ENCODE results near the gene ZNF608. TPM values are rescaled to one million over a fixed set of nuclear protein-coding genes. Genes with fewer than 3 reads are reported as not detected.

ZNF608 gene
- total and polyA plus RNA-seq, 5 donors from 2014 or later = 0.30 TPM; not detected in 4

DNA sequence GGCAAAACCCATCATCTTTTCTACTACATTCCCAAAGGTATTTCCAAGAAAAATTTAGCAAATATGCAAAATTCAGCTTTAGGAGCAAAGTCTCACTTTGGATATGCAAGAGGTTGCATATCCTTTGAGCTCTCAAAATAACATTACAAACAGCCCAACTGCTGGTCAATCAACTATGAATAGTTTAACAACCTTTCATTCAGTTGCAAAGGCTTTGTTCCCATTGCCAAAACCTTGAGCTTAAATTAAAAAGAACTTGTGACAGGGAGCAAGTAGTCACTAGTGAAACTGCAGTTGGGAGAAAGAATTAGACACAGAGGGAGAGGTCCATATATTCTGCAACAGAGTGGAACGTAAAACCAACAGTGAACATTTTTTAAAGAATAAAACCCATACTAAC is 8.8 kb downstream of the ZNF608 start:
- Histone ChIP-seq H3K36me3 (ENCODE audit: control insufficient read depth, insufficient read depth, low read length) (no peaks in the 10 kb centered on the region), H3K4me1 (ENCODE audit: control insufficient read depth, insufficient read depth, low read length, poor library complexity, severe bottlenecking) (no peaks in the 10 kb centered on the region), H3K27ac (ENCODE audit: insufficient read depth, low read length, poor library complexity, severe bottlenecking) (no peak overlapping the region), H3K9me3 (ENCODE audit: control insufficient read depth in 2 of 2, low read length in 2 of 2) (no peaks in the 10 kb centered on the region), H3K4me3 (ENCODE audit: low read depth, low read length) (no peak overlapping the region), H3K27me3 (ENCODE audit: control insufficient read depth, insufficient read depth, low read length) (peaks cover 2% of the 10 kb centered on the region)
- H3K36me3 Mint-ChIP-seq = no peaks in the 10 kb centered on the region
- peaks cover 10% of the 10 kb centered on the region for H3K27me3 Mint-ChIP-seq
- no peak for ATAC-seq (ENCODE audit: low read depth in 2 of 2)
- DNase-seq = no peak
- no peak overlapping the region for H3K4me3 Mint-ChIP-seq
- no peak overlapping the region for H3K27ac Mint-ChIP-seq
- no peaks in the 10 kb centered on the region for H3K4me1 Mint-ChIP-seq
- H3K9me3 Mint-ChIP-seq = peaks cover 0 to 7% (median 1%) of the 10 kb centered on the region in 7 donors

- no peaks in the 10 kb centered on the region for H3K36me3 ChIP-seq (ENCODE audit: control insufficient read depth, insufficient read depth, low read length)
- DNase-seq (no peak), ATAC-seq (ENCODE audit: low read depth in 2 of 2) (no peak)
- Mint-ChIP-seq H3K4me3 (no peak overlapping the region), H3K27me3 (peaks cover 10% of the 10 kb centered on the region), H3K4me1 (no peaks in the 10 kb centered on the region), H3K27ac (no peak overlapping the region), H3K9me3 (peaks cover 0 to 7% (median 1%) of the 10 kb centered on the region in 7 donors), H3K36me3 (no peaks in the 10 kb centered on the region)
- no peaks in the 10 kb centered on the region for H3K4me1 ChIP-seq (ENCODE audit: control insufficient read depth, insufficient read depth, low read length, poor library complexity, severe bottlenecking)
- H3K4me3 ChIP-seq (ENCODE audit: low read depth, low read length) = no peak overlapping the region
- no peaks in the 10 kb centered on the region for H3K9me3 ChIP-seq (ENCODE audit: control insufficient read depth in 2 of 2, low read length in 2 of 2)
- H3K27me3 ChIP-seq (ENCODE audit: control insufficient read depth, insufficient read depth, low read length) = peaks cover 2% of the 10 kb centered on the region
- no peak overlapping the region for H3K27ac ChIP-seq (ENCODE audit: insufficient read depth, low read length, poor library complexity, severe bottlenecking)
Measured at GRCh38 chr5:124736805-124737188, 9.6 kb downstream of the ZNF608 start.

DNA sequence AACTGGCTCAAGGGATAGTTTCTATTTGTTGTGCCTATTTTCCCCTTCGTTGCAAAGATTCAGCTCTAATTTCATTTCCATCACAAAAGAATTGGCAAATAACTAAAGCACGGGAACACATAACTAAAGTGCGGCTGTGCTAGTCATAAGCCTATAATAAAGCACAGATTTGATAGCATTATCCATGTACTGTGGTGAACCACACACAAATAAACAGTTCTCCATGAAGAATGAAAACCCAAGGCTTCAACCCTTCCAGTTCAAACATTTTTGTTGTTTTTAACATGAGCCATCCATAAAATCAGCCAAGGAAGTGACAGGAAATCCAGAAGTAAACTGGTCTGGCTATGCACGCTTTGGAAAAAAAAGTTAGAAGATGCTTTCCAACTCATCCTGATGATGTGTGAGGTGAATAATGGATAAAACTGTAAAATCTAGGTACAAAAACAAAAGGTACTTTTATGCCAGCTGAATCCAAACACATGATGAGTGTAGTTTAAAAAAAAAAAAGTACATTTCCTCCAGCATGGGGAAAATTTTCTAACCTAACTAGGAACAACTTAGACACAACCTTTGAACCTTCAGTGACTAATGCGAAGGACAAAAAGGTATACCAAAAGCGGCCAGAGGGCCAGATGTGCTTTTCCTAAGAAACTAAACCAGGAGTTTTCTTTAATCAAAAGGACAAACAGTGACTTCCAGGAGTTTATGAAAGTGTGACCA is 10.2 kb downstream of the ZNF608 start:
- H3K9me3 Mint-ChIP-seq = peaks cover 0 to 7% (median 1%) of the 10 kb centered on the region in 7 donors
- H3K27ac ChIP-seq (ENCODE audit: insufficient read depth, low read length, poor library complexity, severe bottlenecking) = no peak overlapping the region
- no peak overlapping the region for H3K4me3 ChIP-seq (ENCODE audit: low read depth, low read length)
- no peaks in the 10 kb centered on the region for H3K36me3 ChIP-seq (ENCODE audit: control insufficient read depth, insufficient read depth, low read length)
- no peaks in the 10 kb centered on the region for H3K36me3 Mint-ChIP-seq
- DNase-seq (no peak), ATAC-seq (ENCODE audit: low read depth in 2 of 2) (no peak)
- no peaks in the 10 kb centered on the region for H3K4me1 ChIP-seq (ENCODE audit: control insufficient read depth, insufficient read depth, low read length, poor library complexity, severe bottlenecking)
- peaks cover 10% of the 10 kb centered on the region for H3K27me3 Mint-ChIP-seq
- H3K9me3 ChIP-seq (ENCODE audit: control insufficient read depth in 2 of 2, low read length in 2 of 2) = no peaks in the 10 kb centered on the region
- no peak overlapping the region for H3K27ac Mint-ChIP-seq
- no peak overlapping the region for H3K4me3 Mint-ChIP-seq
- H3K27me3 ChIP-seq (ENCODE audit: control insufficient read depth, insufficient read depth, low read length) = peaks cover 2% of the 10 kb centered on the region
- H3K4me1 Mint-ChIP-seq = no peaks in the 10 kb centered on the region

DNA sequence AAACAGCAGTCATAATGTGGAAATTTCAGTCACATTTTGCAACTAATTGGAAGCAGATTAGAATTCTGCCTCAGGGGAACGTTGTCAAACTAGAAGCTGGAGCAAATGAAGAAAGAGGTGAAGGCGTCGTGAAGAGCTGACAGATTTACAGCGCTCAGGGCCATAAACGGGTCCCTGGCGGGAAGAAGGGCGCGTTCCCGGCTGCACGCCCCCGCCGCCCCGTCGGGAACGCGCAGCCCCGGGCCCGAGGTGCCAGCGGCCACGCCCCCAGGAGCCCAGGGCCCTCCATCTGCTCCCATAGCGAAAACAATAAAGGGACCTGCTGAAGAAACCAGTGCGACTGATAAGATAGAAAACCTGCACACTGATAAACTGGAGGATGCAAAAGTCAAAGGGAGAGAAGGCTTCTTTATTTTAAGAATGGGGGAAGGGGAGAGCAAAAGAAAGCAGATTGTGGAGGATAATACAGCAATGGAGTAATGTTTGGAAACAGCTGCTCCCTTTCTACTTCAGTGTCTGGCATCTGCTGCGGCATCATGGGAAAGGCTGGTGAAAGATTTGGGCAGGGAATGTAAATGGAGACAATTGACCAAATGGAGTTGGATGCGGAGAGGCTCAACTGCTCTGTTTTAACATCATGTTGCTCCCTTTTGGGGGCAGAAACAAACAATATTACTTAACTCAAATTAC is 11.1 kb downstream of the ZNF608 start:
- ATAC-seq (ENCODE audit: low read depth in 2 of 2) (no peak), DNase-seq (no peak)
- no peak overlapping the region for H3K27ac Mint-ChIP-seq
- H3K4me3 ChIP-seq (ENCODE audit: low read depth, low read length) = no peak overlapping the region
- peaks cover 0 to 8% (median 1%) of the 10 kb centered on the region in 7 donors for H3K9me3 Mint-ChIP-seq
- no peaks in the 10 kb centered on the region for H3K36me3 ChIP-seq (ENCODE audit: control insufficient read depth, insufficient read depth, low read length)
- H3K4me1 ChIP-seq (ENCODE audit: control insufficient read depth, insufficient read depth, low read length, poor library complexity, severe bottlenecking) = no peaks in the 10 kb centered on the region
- no peaks in the 10 kb centered on the region for H3K4me1 Mint-ChIP-seq
- no peaks in the 10 kb centered on the region for H3K36me3 Mint-ChIP-seq
- no peaks in the 10 kb centered on the region for H3K9me3 ChIP-seq (ENCODE audit: control insufficient read depth in 2 of 2, low read length in 2 of 2)
- H3K27me3 Mint-ChIP-seq = peaks cover 10% of the 10 kb centered on the region
- H3K27ac ChIP-seq (ENCODE audit: insufficient read depth, low read length, poor library complexity, severe bottlenecking) = no peak overlapping the region
- no peak overlapping the region for H3K4me3 Mint-ChIP-seq
- H3K27me3 ChIP-seq (ENCODE audit: control insufficient read depth, insufficient read depth, low read length) = no peaks in the 10 kb centered on the region

DNA sequence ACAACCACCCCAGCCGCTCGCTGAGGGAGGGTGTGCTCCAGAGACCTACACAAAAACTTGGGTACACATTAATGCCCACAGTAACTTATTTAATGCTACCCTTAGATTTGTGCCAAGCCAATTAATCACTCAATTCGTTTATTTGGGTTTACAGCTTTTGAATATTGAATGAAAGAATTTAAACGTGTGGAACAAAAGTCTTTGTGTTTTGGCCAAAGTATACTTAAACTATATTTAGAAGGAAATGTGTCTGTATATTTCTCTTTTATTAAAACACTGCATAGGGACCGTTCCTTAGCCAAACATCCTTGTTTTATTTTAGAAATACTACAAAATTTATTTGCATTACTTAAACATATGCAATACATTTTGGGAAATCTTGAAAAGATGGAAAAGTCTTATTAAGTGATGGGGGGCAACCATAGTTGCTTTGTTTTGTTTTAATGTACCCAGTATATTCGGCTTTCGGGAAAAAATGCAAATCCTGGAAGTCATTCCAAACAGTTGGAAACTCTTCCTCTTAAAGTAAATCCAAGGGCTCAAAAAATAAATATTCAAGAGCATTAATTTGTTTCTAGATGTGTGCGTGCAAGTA is 11.8 kb downstream of the ZNF608 start:
- H3K27me3 Mint-ChIP-seq = peaks cover 10% of the 10 kb centered on the region
- H3K9me3 Mint-ChIP-seq = peaks cover 0 to 8% (median 1%) of the 10 kb centered on the region in 7 donors
- Histone ChIP-seq H3K9me3 (ENCODE audit: control insufficient read depth in 2 of 2, low read length in 2 of 2) (no peaks in the 10 kb centered on the region), H3K4me1 (ENCODE audit: control insufficient read depth, insufficient read depth, low read length, poor library complexity, severe bottlenecking) (no peaks in the 10 kb centered on the region), H3K36me3 (ENCODE audit: control insufficient read depth, insufficient read depth, low read length) (no peaks in the 10 kb centered on the region), H3K27me3 (ENCODE audit: control insufficient read depth, insufficient read depth, low read length) (no peaks in the 10 kb centered on the region), H3K27ac (ENCODE audit: insufficient read depth, low read length, poor library complexity, severe bottlenecking) (no peak overlapping the region), H3K4me3 (ENCODE audit: low read depth, low read length) (no peak overlapping the region)
- ATAC-seq (ENCODE audit: low read depth in 2 of 2) (no peak), DNase-seq (no peak)
- H3K36me3 Mint-ChIP-seq = no peaks in the 10 kb centered on the region
- H3K27ac Mint-ChIP-seq = no peak overlapping the region
- no peaks in the 10 kb centered on the region for H3K4me1 Mint-ChIP-seq
- no peak overlapping the region for H3K4me3 Mint-ChIP-seq

DNA sequence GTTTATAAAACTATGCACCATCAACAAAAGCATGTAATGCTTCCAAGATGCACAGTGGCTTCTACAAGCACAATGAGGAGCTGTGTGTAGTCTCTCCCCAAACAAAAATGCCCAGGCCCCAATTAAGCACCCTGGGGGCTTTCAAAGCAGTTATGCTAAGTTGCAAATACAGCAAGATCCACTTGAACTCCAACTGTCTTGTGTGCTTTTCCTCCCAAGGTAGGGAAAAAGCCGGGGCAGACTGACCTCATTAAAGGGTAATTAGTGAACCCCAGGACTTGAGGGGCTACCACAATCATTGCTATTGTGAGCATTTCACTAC is 13.1 kb downstream of the ZNF608 start:
- Histone ChIP-seq H3K27me3 (ENCODE audit: control insufficient read depth, insufficient read depth, low read length) (no peaks in the 10 kb centered on the region), H3K4me3 (ENCODE audit: low read depth, low read length) (no peak overlapping the region), H3K27ac (ENCODE audit: insufficient read depth, low read length, poor library complexity, severe bottlenecking) (no peak overlapping the region), H3K4me1 (ENCODE audit: control insufficient read depth, insufficient read depth, low read length, poor library complexity, severe bottlenecking) (no peaks in the 10 kb centered on the region), H3K9me3 (ENCODE audit: control insufficient read depth in 2 of 2, low read length in 2 of 2) (no peaks in the 10 kb centered on the region), H3K36me3 (ENCODE audit: control insufficient read depth, insufficient read depth, low read length) (no peaks in the 10 kb centered on the region)
- peaks cover 10% of the 10 kb centered on the region for H3K27me3 Mint-ChIP-seq
- H3K36me3 Mint-ChIP-seq = no peaks in the 10 kb centered on the region
- no peak overlapping the region for H3K27ac Mint-ChIP-seq
- ATAC-seq (ENCODE audit: low read depth in 2 of 2) = no peak
- H3K9me3 Mint-ChIP-seq = peaks cover 0 to 10% (median 1%) of the 10 kb centered on the region in 7 donors
- H3K4me1 Mint-ChIP-seq = no peaks in the 10 kb centered on the region
- H3K4me3 Mint-ChIP-seq = no peak overlapping the region
- DNase-seq = no peak

DNA sequence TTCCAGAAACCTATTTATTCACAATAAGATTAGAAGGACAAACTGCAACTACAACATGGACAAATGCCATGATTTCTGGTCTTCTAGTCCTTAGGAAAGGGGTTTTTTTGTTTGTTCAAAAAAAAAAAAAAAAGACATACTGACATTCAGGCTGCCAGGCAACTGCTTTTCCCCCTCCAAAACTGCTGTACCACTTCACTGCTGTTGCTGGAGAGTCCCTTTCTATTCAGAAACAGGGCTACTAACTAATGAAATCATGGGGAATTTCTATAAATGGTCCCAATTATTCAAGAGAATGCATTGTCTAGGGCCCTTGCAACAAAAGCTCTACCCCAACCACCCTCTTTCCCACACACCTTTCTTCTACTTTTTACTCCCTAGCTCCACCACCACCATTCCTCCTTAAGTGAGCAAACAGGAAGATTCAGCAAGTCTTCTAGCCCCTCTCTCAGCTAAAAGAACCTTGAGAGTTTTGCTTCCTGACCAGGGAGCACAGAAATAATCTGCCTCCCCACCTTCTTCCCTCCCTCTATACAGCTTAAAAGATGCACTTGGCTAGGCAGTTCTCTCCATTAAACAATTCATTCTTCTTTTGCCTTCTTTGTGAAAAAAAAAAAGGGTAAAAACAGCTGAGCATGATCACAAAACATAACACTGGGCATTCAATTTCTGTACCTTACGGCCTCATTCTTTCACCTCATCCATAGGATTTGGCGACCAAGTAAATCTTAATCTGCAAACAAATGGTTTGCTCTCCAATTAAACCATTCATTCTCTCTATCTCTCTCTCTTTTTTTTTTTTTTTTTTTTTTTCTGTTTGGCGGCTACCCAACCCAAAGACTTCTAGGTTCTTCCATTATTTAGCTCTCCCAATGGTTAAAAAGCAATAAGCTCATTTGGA is 13.8 kb downstream of the ZNF608 start:
- Mint-ChIP-seq H3K4me3 (no peak overlapping the region), H3K36me3 (no peaks in the 10 kb centered on the region), H3K9me3 (peaks cover 0 to 10% (median 1%) of the 10 kb centered on the region in 7 donors), H3K27me3 (peaks cover 10% of the 10 kb centered on the region), H3K27ac (no peak overlapping the region), H3K4me1 (no peaks in the 10 kb centered on the region)
- Histone ChIP-seq H3K27me3 (ENCODE audit: control insufficient read depth, insufficient read depth, low read length) (no peaks in the 10 kb centered on the region), H3K4me1 (ENCODE audit: control insufficient read depth, insufficient read depth, low read length, poor library complexity, severe bottlenecking) (no peaks in the 10 kb centered on the region), H3K4me3 (ENCODE audit: low read depth, low read length) (no peak overlapping the region), H3K9me3 (ENCODE audit: control insufficient read depth in 2 of 2, low read length in 2 of 2) (no peaks in the 10 kb centered on the region), H3K27ac (ENCODE audit: insufficient read depth, low read length, poor library complexity, severe bottlenecking) (no peak overlapping the region), H3K36me3 (ENCODE audit: control insufficient read depth, insufficient read depth, low read length) (no peaks in the 10 kb centered on the region)
- no peak for ATAC-seq (ENCODE audit: low read depth in 2 of 2)
- DNase-seq = no peak
